ENCODE results near the gene EHD4. TPM values are rescaled to one million over a fixed set of nuclear protein-coding genes. Genes with fewer than 3 reads are reported as not detected.

The EHD4 gene
- total RNA-seq, 1 donor from 2014 or later = 20.9 TPM

DNA sequence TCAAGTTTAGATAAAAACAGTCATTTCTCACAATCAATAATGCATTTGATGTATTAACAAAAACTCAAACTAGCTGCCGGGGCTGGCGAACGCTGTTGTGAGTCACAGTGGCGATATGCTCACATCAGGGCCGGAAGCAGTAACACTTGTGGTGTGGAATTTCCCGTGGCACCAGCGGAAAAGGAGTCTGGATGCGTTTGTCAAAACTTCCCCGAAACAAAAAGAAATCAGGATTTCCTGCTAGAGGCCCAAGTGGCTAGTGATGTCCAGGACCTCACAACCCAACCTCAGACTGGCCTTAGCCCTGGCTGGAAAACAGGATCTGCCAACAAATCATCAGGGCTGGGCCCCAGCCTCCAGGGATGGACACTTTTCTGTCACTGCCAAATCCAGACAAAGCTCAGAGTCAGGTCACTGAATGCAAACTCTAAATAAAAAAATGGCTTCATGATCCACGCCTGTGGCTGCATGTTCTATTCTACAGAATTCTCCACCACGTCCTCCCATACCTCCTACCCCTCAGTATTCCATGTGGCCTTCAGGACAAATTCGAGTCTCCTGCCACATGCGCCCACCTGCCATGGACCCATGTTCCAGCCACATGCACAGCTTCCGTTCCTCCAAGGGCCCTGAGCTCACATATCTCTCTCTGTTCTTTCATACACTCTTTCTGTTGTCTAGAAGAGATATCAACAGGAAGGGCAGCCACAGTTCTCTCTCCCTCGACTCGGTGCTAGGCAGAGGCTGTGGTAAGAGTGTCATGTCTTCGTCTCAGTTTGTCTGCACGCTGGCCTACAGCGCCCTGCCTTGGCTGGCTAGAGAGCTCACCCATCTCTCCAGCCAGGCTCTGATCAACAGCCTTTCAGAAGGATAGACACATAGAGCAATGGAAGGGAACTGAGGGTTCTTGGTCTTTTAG is 35.4 kb downstream of the EHD4 start:
- H3K9me3 Mint-ChIP-seq (ENCODE audit: unreplicated experiment) = no peaks in the 10 kb centered on the region
- H3K4me1 Mint-ChIP-seq (ENCODE audit: unreplicated experiment) = peaks cover 72% of the 10 kb centered on the region

DNA sequence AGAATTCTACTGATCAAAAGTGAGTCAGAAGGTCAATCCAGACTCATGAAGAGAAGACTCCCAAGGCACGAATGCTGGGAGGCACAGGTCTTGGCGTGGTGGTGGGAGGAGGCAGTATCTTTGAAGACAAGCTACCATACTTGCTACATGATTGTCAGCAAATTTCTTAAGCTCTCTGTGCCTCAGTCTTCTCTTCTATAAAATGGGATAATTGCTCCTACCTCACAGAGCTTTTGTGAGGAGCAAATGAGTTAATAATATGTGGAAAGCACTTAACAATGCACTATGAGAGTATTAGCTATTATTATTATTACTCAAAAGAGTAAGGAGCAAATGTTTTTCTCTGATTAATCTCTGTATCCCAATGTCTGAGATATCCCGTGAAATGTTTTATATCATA is 36.2 kb downstream of the EHD4 start:
- no peaks in the 10 kb centered on the region for H3K9me3 Mint-ChIP-seq (ENCODE audit: unreplicated experiment)
- TF ChIP-seq, protein P1, sequence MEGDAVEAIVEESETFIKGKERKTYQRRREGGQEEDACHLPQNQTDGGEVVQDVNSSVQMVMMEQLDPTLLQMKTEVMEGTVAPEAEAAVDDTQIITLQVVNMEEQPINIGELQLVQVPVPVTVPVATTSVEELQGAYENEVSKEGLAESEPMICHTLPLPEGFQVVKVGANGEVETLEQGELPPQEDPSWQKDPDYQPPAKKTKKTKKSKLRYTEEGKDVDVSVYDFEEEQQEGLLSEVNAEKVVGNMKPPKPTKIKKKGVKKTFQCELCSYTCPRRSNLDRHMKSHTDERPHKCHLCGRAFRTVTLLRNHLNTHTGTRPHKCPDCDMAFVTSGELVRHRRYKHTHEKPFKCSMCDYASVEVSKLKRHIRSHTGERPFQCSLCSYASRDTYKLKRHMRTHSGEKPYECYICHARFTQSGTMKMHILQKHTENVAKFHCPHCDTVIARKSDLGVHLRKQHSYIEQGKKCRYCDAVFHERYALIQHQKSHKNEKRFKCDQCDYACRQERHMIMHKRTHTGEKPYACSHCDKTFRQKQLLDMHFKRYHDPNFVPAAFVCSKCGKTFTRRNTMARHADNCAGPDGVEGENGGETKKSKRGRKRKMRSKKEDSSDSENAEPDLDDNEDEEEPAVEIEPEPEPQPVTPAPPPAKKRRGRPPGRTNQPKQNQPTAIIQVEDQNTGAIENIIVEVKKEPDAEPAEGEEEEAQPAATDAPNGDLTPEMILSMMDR (IDR thresholded peaks at IDR 0.05) = no peak
- peaks cover 9% of the 10 kb centered on the region for H3K36me3 Mint-ChIP-seq (ENCODE audit: unreplicated experiment)
- peak overlapping the region; percentile 84 for H3K27ac Mint-ChIP-seq (ENCODE audit: unreplicated experiment)
- no peak overlapping the region for H3K4me3 Mint-ChIP-seq (ENCODE audit: unreplicated experiment)
- no peak for DNase-seq (ENCODE audit: extremely low spot score, unreplicated experiment)
- peaks cover 64% of the 10 kb centered on the region for H3K4me1 Mint-ChIP-seq (ENCODE audit: unreplicated experiment)
- H3K27me3 Mint-ChIP-seq (ENCODE audit: unreplicated experiment) = no peaks in the 10 kb centered on the region

More for the DNA sequence above, 35.4 kb downstream of the EHD4 start:
- TF ChIP-seq, protein P1 (IDR thresholded peaks at IDR 0.05) = no peak
- Mint-ChIP-seq H3K27ac (ENCODE audit: unreplicated experiment) (peak overlapping the region; percentile 81), H3K4me3 (ENCODE audit: unreplicated experiment) (no peak overlapping the region), H3K36me3 (ENCODE audit: unreplicated experiment) (peaks cover 9% of the 10 kb centered on the region), H3K27me3 (ENCODE audit: unreplicated experiment) (no peaks in the 10 kb centered on the region)
- no peak for DNase-seq (ENCODE audit: extremely low spot score, unreplicated experiment)

DNA sequence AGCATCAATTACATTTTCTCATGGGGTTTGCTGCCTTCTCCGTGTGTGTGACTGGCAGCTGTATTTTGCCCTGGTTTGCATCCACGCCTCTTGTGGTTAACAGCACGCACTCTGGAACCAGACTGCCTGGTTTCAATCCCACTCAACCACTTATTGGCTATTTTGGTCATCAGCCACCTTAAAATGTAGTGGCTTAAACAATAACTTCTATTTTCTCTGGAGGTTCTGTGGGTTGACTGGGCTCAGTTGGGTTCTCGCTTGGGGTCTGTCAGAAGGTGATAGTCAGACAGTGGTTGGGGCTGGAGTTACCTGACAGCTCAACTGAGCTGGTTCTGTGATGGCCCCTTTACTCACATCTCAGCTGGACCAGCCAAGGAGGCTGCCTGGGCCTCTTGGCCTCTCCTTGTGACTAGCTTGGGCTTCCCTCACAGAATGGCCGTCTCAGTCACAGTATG is 36.8 kb downstream of the EHD4 start:
- Mint-ChIP-seq H3K9me3 (ENCODE audit: unreplicated experiment) (no peaks in the 10 kb centered on the region), H3K4me1 (ENCODE audit: unreplicated experiment) (peaks cover 61% of the 10 kb centered on the region), H3K36me3 (ENCODE audit: unreplicated experiment) (peaks cover 9% of the 10 kb centered on the region), H3K4me3 (ENCODE audit: unreplicated experiment) (no peak overlapping the region), H3K27ac (ENCODE audit: unreplicated experiment) (peak overlapping the region; percentile 84), H3K27me3 (ENCODE audit: unreplicated experiment) (no peaks in the 10 kb centered on the region)
- DNase-seq (ENCODE audit: extremely low spot score, unreplicated experiment) = no peak
- TF ChIP-seq, protein P1 (IDR thresholded peaks at IDR 0.05) = no peak

DNA sequence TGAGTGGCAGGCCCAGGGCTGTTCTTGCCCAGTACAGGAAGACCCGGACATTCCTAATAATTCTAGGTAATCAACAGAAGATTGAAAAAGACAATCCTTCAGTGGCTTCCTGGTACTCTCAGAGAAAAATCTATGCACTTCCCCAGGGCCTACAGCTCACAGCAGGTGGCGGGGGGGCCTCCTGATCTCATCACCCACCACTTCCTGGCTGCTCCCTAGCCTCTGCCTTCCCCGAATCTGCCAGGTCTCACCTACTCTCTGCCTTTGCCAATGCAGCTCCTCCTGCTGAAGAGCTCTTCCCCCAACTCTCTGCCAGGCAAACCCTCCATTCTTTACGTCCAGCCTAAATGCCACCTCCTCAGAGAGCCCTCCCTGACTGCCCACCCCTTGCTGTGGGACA is 37.5 kb downstream of the EHD4 start:
- Mint-ChIP-seq H3K27me3 (ENCODE audit: unreplicated experiment) (no peaks in the 10 kb centered on the region), H3K36me3 (ENCODE audit: unreplicated experiment) (peaks cover 9% of the 10 kb centered on the region), H3K4me3 (ENCODE audit: unreplicated experiment) (no peak overlapping the region), H3K27ac (ENCODE audit: unreplicated experiment) (peak overlapping the region; percentile 84), H3K9me3 (ENCODE audit: unreplicated experiment) (no peaks in the 10 kb centered on the region), H3K4me1 (ENCODE audit: unreplicated experiment) (peaks cover 62% of the 10 kb centered on the region)
- TF ChIP-seq, protein P1 (IDR thresholded peaks at IDR 0.05) = no peak
- DNase-seq (ENCODE audit: extremely low spot score, unreplicated experiment) = no peak

DNA sequence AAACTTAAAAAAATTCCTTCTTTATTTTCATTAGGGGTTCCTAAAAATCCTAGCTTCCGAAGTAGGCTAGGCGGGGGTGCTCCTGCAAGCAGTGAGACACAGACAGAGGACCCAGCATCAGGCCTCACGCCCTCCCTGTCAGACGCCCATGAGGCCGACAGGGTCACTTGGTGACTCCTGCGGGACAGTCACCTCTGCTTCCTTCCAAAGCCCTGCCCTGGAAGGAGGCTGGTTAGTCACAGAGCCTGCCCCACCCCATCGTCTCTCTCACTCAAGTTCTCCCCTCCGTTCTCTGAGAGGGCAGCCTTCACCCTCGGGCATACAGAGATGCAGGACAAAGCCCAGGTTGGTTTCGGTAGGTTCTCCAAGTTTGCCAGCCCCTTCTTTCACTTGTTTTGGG is 38.6 kb downstream of the EHD4 start:
- Mint-ChIP-seq H3K4me1 (ENCODE audit: unreplicated experiment) (peaks cover 73% of the 10 kb centered on the region), H3K4me3 (ENCODE audit: unreplicated experiment) (no peak overlapping the region), H3K27ac (ENCODE audit: unreplicated experiment) (no peak overlapping the region), H3K36me3 (ENCODE audit: unreplicated experiment) (peaks cover 9% of the 10 kb centered on the region), H3K9me3 (ENCODE audit: unreplicated experiment) (no peaks in the 10 kb centered on the region), H3K27me3 (ENCODE audit: unreplicated experiment) (no peaks in the 10 kb centered on the region)
- DNase-seq (ENCODE audit: extremely low spot score, unreplicated experiment) = no peak
- TF ChIP-seq, protein P1 (IDR thresholded peaks at IDR 0.05) = no peak

Measured in osteocyte (in vitro differentiated cells).